Stimulated activated CD8-positive, alpha-beta memory T cell treated with anti-CD3 and anti-CD28 coated beads, Interleukin-7, amount 100 ng/mL, for 48 hours (primary cell): ENCODE data around the gene ATAD3A.

Source experiments
- DNase-seq, 2 donors: peaks; one replicate each; pipeline ENCODE4 v3.0.0-alpha.2; 2020; ENCODE audit warnings: low read depth in 1 of 2; ENCODE audit errors: extremely low read depth in 1 of 2

ATAD3A gene

GRCh38 chr1:1537626-1538250 is 25.8 kb downstream of the ATAD3A start:
- DNase-seq, result no peak

DNA sequence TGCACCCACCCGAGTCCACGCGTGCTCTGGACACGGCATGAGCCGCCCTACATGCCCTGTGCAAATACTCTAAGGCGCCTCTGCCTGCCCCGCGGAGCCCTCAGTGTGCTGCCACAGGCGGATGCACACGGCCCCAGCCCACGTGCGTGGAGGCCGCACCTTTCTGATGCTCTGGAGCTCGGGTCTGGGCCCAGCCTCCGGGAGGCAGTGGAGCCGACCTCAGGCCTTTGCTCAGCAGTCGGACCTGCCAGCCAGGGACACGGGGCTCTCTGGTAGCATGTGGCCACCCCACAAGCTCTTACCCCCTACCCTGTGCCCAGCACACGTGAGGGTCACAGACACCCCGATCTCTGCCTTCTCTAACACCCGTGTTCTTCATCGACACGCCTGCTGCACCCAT is 26.4 kb downstream of the ATAD3A start:
- no peak for DNase-seq

DNA sequence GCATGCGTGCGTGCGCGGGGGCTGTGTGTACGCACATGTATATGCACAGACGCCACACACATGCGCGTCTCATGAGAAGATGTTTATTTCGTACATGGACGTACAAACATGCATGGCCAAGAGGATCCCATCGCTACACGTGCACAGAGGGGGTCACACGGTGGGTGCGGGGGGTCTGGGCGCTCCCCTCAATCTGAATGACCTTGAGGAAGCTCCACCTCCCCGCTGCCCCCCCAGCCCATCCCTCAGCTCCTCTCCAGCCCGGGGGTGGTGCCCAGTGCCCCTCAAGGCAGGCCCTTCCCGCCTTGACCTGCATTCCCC is 27.0 kb downstream of the ATAD3A start:
- DNase-seq, result no peak

DNA sequence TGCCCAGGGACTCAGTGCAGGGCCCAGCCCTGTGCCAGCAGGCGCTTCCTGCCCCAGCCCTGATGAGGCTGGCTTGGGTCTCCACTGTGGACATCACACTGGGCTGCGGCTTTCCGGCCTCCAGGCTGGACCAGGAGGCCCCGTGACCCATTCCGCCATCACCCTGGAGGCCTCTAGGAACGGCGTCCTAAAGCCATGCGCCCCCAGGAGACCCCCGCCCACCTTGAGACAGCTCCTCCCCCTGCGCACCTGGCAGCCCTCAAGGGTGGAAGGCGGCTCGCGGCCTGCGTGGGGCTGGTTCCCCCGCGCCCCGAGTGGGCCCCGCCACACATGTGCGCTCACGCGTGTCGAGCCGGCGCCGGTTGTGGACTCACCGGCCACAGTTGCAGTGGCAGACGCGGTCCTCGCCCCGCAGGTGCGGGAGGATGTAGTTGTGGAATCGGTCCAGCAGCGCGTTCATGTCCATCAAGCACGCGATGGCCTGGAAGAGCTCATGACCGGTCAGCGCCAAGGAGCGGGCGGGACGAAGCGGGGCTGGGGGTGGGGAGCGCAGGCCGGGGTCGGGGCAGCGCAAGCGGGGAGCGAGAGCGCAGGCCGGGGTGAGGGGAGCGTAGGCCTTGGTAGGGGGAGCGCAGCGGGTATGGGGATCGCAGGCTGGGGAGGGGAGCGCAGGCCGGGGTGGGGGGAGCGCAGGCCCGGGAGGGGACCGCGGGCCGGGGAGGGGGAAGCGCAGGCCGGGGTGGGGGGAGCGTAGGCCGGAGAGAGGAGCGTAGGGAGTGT is 27.5 kb downstream of the ATAD3A start:
- no peak for DNase-seq

GRCh38 chr1:1540090-1540817 is 28.3 kb downstream of the ATAD3A start, which contains the start of gene TMEM240:
Gene TMEM240, minus strand, starts transcription at chr1:1540624. Its CDS starts 278 bp downstream, at chr1:1540346.
- peak; percentile 29 to 40 for DNase-seq

GRCh38 chr1:1540818-1541628 is 29.1 kb downstream of the ATAD3A start:
- no peak for DNase-seq

DNA sequence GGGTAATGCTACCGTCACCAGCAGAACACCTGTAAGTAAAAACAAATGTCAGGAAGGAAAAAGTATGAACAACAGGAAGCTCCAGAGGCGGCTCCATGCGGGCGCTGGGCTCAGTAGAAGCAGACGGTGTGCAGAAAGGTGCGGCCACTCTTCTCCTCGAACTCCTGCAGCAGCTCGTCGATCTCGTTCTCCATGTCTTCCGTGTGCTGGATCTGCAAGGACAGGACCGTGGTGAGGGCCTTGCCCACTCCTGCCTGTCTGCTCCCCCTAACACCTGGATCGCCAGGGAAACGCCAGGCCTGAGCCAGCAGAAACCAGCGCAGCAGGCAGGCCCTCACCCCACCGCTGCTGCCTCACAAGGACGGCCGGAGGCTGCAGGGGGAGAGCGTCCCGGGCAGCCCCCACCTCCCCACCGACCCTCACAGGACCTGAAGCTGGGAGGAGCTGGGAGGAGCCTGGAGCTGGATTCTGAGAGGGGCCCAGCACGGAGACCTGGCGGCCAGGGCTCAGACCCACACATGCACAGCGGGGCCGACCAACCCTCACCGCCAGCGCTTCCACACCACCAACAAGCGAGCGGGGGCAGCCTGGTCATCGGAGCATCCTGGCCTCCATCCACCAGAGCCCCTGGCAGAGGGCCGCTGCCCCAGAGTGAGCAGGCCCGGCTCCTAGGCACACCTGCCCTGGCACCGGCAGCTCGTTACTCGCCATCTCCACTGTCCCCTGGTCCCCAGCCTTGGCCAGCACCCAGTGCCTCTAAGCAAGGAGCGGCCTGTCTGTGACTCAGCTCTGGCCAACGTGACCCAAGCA is 30.2 kb downstream of the ATAD3A start:
- DNase-seq, result no peak

DNA sequence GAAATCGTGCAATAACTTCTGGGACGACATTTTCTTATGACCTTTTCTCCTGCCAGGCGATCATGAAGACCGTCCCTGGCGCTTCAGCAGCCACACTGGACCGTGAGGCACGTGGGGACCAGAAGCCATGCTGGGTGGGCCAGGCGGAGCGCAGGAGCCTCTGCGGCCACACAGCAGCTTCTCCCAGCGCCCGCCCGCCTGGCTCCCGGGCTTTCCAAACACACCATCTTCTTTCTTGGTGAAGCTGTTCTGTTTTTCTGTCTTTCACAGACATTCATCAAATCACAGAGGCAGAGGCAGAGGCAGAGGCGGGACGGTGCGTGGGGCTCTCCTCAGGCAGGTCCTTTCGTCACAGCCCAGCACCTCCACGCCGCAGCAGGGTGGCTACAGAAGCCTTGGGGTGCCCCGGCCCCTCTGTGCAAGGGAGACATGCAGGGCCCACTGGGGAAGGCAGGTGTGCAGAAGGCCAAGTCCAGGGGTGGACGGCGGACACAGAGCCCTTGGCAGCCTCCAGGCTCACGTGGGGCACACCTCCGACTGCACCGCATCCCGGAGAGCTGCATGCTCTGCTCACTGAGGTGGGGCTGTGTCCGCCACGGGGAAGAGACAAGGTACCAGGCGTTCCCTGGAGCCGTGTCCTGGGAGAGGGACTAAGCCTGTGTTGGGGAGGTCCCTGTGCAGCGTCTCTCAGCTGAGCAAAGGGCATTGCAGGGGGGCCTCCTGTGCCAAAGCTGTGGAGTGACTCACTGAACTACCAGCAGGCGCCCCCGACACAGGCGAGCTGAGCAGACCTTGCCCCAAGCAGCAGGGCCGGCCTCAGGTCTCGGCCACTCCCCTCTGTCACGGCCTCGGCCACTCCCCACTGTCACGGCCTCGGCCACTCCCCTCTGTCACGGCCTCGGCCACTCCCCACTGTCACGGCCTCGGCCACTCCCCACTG is 31.1 kb downstream of the ATAD3A start:
- no peak for DNase-seq

GRCh38 chr1:1543706-1544099 is 31.7 kb downstream of the ATAD3A start:
- no peak for DNase-seq

GRCh38 chr1:1544544-1544943 is 32.6 kb downstream of the ATAD3A start:
- DNase-seq, result no peak

- DNase-seq, result no peak
Measured at GRCh38 chr1:1545946-1546737, 34.2 kb downstream of the ATAD3A start.

GRCh38 chr1:1547011-1547410 is 35.0 kb downstream of the ATAD3A start:
- DNase-seq, result no peak

DNA sequence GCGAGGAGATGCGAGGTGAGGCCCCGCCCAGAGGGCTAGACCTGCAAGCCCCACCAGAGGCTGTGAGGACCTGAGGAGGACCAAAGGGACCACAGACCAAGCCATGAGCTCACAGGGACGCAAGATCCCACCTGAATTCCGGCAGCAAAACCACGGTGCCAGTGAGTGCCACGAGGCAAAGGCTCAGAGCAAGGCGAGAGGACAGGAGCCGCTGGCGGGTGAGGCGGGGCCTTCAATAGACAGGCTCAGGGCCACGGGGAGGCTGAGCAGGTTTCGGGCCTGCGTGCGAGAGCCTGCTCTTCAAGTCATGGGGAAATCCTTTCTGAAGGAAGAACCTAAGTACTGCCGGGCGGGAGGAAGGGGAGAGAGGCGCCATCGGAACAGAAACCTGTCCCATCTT is 35.5 kb downstream of the ATAD3A start:
- DNase-seq, result no peak

DNA sequence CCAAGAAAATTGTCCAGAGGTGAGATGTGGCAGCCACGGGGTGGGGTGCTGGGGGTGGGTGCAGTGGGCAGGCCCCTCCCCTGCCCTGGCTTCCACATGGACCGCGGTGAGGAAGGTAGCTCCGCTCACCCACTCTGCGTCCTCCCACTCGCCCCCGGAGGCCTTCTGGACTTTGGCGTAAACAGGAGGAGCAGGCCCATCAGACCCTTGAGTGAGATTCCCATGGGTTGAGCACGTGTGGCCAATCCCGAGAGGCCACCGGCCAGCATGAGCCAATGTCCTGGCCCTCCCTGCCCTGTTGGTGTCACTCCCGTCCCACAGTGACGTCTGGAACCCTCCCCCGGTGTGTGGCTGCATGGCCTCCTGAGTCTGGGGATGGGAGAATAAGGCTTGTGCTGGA is 36.6 kb downstream of the ATAD3A start:
- DNase-seq, result no peak

DNA sequence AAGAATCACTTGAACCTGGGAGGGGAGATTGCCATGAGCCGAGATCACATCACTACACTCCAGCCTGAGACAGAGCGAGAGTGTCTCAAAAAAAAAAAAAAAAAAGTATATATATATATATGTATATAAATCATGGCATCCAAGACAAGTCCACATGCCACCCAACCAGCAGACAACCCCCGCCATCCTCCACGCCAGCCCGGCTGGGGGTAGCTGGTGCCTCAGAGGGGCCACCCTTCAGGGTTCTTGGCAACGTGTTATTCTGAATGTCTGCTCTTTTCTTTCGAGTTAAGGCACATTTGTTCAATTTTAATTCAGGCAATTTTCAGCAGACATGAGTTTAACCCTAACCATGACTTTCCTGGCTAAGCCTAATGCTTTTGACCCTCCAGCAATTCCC is 38.1 kb downstream of the ATAD3A start:
- no peak for DNase-seq

- no peak for DNase-seq
Measured at GRCh38 chr1:1550591-1551432, 38.9 kb downstream of the ATAD3A start.

DNA sequence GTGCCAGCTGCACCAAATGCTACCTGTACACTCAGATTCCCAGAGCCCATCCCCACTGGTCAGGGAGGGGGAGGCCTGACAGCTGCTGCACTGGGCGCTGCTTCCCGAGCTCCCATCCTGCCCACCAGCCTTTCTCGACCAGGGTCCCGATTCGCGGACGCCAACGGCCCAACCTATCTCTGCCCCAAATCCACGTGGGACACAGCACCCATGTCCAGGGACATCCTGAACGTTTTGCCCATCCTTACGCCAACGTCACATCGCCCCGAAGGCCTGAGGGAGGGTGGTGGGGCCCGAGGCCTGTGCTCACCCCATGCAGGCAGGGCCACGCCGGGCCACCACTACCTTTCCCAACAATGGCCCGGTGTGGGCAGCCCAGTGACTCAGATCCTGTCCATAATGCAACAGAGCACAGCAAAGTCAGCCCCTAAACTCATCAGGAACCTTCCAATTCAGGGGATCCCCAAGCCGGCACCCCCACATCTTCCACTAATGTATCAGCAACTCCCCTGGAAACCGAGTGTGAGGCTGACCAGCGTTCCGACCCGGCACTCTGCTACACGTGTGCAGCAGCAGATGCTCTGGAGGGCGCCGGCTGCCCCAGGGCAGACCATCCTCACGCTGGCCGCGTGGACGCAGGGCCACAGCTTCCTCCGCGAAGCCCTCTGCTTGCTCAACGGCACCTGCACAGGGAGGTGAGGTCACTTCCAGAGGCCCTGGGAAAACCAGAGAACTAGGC is 39.7 kb downstream of the ATAD3A start:
- DNase-seq, result no peak
